ENCODE data around the gene ANKRD18B.
"Not testable (repeated sequence)": the region's sequence is repeated elsewhere in the genome, so short reads cannot be mapped to it uniquely, and the experiment has no call there.

The ANKRD18B gene

GRCh38 chr9:33535541-33535940 lies 11.5 kb downstream of the ANKRD18B start:
- DNase-seq, result no peak

- DNase-seq, result not testable (repeated sequence)
These were observed 19.4 kb downstream of the ANKRD18B start for GRCh38 chr9:33543463-33543862.

GRCh38 chr9:33545715-33546114 lies 21.7 kb downstream of the ANKRD18B start:
- not testable (repeated sequence) for DNase-seq

GRCh38 chr9:33548816-33549215 lies 24.8 kb downstream of the ANKRD18B start:
- DNase-seq, result peak; percentile 1

DNA sequence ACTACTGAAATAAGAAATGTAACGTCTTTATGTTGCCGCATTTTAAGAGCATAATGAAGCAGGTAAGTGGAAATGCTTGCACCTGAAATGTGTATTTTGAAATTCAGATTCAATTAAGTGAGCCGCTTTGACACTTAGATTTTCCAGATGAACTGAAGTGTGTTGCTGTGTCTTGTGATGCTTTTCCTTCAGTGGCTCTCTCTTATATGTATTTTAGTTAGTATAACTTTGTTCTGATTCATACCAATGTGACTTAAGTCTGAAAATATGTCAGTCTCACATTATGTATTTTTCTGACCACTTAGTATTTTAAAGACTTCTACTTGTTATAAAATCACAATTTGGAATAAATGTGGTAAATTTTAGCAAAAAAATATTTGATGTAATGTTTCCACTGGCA lies 25.4 kb downstream of the ANKRD18B start:
- DNase-seq, result not testable (repeated sequence)

- DNase-seq, result not testable (repeated sequence)
These were observed 27.1 kb downstream of the ANKRD18B start for GRCh38 chr9:33551183-33551582.

GRCh38 chr9:33552315-33552725 lies 28.3 kb downstream of the ANKRD18B start:
- DNase-seq, result not testable (repeated sequence)

- peak; percentile 2 for DNase-seq
These were observed 36.2 kb downstream of the ANKRD18B start for GRCh38 chr9:33560217-33560616.

DNA sequence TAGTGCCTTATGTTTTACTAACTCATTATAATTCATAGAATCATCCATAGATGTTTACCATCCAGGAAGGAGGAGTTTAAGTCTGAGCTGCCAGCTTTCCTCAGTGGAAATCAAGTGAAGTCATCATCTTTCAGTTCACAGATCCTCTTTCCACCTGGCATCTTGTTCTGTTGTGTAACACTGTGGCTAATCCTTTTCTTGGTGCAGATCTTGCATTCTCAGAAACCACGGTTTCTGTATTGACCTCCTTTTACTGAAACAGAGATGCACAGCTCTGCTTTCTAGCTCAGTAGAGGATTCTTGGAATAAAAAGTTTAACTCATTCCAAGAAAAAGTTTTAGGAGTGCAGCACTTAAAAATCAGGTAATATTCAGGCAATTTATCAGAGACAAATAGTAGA lies 38.1 kb downstream of the ANKRD18B start:
- DNase-seq, result not testable (repeated sequence)

DNA sequence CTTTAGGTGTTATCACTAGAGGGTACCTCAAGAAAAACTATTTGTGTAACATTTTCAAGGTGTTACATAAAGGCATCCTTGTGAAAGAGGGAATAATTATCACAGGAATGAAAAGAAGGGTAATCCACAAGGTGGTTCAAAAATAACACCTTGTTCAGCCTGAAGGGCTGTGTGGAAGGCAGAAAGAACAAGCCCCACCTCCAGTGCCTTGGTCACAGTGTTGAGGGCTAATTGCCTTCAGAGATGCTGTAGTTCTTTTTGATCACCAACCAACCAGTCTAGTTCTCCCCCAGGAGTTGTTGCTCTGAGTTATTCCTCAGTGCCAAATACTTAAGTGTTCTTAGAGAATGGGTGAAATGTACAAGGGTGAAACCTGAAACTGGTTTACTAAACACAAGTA lies 43.7 kb downstream of the ANKRD18B start:
- DNase-seq, result not testable (repeated sequence)

DNA sequence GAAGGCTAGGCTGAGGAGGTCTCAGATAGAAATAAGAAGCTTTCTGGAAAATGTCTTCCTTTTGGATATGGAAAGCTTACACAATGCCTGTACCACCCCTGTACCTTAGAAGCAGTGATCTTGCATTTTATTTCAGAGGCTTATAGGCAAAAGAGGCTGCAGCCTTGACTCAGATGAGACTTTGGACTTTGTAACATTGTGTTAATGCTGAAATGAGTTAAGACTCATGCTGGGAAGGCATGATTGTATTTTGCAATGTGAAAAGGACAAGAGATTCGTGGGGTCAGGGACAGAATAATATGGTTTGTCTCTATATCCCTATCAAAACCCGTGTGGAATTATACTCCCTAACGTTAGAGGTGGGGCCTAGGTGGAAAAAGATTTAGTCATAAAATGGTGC lies 53.7 kb downstream of the ANKRD18B start:
- DNase-seq, result not testable (repeated sequence)

DNA sequence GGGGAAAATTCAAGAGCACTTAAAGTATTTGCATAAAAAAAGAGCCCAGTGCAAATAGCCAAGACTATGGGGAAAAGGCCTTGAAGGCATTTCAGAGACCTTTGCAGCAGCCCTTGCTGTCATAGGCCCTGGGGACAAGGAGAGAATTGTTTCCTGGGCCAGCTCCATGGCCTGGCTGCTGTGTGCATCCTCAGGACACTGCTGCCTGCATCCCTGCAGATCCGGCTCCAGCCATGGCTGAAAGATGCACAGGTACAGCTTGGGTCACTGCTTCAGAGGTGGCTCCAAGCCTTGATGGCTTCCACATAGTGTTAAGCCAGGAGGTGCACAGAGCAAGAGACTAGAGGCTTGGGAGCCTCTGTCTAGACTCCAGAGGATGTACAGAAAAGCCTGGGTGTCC lies 55.9 kb downstream of the ANKRD18B start:
- not testable (repeated sequence) for DNase-seq

- DNase-seq, result not testable (repeated sequence)
These were observed 58.6 kb downstream of the ANKRD18B start for GRCh38 chr9:33582686-33583085.

GRCh38 chr9:33586128-33586527 lies 62.1 kb downstream of the ANKRD18B start:
- not testable (repeated sequence) for DNase-seq

- not testable (repeated sequence) for DNase-seq
These were observed 63.7 kb downstream of the ANKRD18B start for GRCh38 chr9:33587799-33588198.

DNA sequence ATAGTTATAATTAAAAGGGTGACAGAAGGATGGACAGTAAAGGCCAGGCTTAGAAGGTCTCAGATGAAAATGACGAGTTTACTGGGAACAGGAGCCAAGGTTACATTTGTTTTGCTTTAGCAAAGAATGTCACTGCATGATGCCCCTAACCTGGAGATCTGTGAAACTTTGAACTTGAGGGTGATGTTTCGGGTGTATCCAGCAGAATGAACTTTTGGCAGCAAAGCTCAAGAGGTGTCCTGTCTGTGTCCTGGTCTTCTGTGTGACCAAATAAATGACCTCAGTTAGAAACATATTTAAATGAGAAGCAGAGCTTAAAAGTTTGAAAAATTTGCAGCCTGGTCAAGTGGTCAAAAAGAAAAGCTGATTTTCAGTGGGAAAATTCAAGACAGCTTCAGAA lies 64.8 kb downstream of the ANKRD18B start:
- not testable (repeated sequence) for DNase-seq

DNA sequence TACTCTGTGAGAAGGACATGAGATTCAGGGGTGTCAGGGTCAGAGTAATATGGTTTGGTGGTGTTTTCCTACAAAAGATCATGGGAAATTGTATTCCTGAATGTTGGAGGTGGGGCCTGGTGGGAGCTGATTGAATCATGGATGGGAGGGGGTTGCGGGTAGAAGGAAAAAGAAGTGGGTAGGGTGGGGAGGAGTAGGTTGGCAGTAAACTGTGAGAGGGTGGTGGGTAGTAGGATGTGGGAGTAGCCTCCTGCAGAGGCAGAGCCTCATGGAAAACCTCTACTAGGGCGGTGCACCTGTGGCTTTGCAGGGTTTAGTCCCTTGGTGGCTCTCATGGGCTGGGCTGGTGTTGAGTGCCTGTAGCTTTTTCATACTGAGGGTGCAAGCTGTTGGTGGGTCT lies 66.8 kb downstream of the ANKRD18B start:
- DNase-seq, result not testable (repeated sequence)

DNA sequence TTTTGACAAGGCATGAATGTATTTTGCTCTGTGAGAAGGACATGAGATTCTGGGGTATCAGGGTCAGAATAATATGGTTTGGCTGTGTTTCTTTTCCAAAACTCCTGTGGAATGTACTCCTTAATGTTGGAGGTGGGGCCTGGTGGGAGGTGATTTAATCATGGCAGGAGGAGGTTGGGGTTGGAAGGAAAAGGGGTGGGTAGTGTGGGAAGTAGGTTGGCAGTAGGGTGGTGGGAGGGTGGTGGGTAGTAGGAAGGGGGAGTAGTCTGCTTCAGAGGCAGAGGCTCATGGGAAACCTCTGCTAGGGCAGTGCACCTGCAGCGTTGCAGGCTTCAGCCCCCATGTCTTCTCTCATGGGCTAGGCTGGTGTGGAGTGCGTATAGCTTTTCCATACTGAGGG lies 72.9 kb downstream of the ANKRD18B start:
- DNase-seq, result not testable (repeated sequence)

- not testable (repeated sequence) for DNase-seq
These were observed 73.3 kb downstream of the ANKRD18B start for GRCh38 chr9:33597386-33597785.

- DNase-seq, result not testable (repeated sequence)
These were observed 74.8 kb downstream of the ANKRD18B start for GRCh38 chr9:33598796-33599379.

DNA sequence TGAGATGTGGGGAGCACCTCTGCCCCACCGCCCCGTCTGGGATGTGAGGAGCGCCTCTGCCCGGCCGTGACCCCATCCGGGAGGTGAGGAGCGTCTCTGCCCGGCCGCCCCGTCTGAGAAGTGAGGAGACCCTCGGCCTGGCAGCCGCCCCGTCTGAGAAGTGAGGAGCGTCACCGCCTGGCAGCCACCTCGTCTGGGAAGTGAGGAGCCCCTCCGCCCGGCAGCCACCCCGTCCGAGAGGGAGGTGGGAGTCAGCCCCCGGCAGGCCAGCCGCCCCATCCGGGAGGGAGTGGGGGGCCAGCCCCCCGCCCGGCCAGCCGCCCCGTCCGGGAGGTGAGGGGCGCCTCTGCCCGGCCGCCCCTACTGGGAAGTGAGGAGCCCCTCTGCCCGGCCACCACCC lies 76.9 kb downstream of the ANKRD18B start:
- DNase-seq, result not testable (repeated sequence)

- peak; percentile 6 for DNase-seq
These were observed 80.2 kb downstream of the ANKRD18B start for GRCh38 chr9:33604249-33604648.

- not testable (repeated sequence) for DNase-seq
These were observed 80.9 kb downstream of the ANKRD18B start for GRCh38 chr9:33604936-33605335.

DNA sequence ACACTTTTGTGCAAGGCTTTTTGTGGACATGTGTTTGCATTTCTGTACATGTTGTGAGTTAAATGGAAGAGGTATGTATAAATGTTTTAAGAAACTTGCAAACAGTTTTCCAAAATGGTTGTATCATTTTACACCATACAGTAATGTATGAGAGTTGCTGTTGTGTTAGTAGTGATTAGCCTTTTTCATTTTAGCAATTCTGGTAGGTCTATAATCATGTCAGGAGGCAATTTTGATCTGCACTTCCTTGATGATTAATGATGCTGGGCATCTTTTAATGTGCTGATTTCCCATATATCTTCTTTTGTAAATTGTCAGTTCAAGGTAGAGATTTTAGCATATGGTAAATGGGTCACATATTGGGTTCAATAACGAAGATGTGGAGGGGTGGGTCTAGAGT lies 87.3 kb downstream of the ANKRD18B start:
- DNase-seq, result no peak

GRCh38 chr9:33612410-33612809 lies 88.4 kb downstream of the ANKRD18B start:
- not testable (repeated sequence) for DNase-seq
